Astrocyte (in vitro differentiated cells and primary cell): ENCODE data around the gene CDH13.

Experiments used
- CTCF ChIP-seq: IDR thresholded peaks from 2 replicates; pipeline ENCODE4 v1.5.1; 2011; ENCODE audit warnings: low read depth, mild to moderate bottlenecking, inconsistent platforms, low read length, moderate library complexity; ENCODE audit not compliant: insufficient read depth
- EZH2 ChIP-seq: IDR thresholded peaks from 2 replicates; pipeline ENCODE4 v1.6.1; 2012; ENCODE audit warnings: mild to moderate bottlenecking, low read length, inconsistent platforms; ENCODE audit not compliant: insufficient read depth

GRCh38 chr16:83700918-83701317 lies 1074.1 kb downstream of the CDH13 start:
- TF ChIP-seq CTCF (no peak), EZH2 (no peak)
